ENCODE results near the gene SASH1. TPM values are rescaled to one million over a fixed set of nuclear protein-coding genes. Genes with fewer than 3 reads are reported as not detected.
A peak's percentile ranks its signal among the peaks of the same experiment; 100 is the strongest.

Gene SASH1
- total RNA-seq, 1 experiment from 2014 or later: 27.4 TPM

DNA sequence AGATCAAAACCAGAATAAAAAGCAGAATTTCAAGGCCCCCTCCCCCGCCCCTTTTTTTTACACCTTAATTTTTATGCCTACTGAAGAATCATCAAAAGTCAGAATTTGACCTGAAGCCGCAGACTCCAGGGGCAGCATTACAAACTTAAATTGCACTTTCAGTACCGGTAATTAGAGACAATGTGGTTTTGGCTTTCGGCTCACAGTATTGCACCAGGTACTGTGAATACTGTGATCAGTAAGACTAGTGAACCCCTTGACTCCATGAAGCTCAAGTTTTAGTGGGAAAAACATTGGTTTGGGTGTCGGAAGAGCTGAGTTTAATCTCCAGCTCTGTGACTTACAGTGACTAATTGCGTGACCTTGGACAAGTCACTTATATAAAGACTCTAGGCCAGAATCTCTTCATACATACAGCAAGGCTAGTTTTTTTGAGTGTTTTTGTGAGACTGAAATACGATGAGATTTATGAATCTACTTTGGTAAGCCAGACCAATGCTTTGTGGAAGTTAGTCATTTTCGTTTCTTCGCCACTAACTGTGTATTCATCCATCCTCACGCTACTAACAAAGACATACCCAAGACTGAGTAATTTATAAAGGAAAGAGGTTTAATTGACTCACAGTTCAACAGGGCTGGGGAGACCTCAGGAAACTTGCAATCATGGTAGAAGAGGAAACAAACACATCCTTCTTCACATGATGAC lies 114.7 kb downstream of the SASH1 start:
- DNase-seq (ENCODE audit: low read depth): peak; percentile 60

DNA sequence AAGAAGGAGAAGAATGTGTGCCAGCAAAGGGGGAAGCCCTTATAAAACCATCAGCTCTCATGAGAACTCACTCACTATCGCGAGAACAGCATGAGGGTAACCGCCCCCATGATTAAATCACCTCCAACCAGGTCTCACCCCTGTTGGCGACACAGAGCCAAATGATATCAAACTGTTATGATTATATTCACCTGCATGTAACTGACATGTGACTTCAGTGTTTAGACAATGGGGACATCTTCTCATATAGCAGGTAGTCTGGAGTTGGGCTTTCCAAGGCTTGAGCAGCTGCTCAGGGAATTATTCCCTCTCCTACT lies 115.2 kb downstream of the SASH1 start:
- no peak for DNase-seq (ENCODE audit: low read depth)

DNA sequence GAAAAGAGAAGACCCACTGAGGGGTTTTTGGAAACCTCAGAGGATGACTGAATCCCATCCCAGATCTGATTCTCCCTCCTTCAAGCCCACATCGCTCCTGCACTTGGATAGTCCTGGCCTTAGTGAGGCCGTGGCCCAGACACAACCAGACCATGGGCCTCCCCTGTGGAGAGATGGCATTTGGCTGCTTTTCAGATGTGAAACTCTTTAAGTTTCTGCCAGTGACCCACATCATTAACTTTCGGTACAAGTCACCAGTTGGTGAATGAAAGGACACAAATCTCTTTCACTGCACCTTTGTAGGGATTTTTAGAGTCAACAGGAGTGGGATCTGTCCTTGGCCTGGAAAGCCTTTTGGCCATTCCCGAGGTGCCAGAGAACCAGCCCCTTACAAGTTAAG lies 116.6 kb downstream of the SASH1 start:
- DNase-seq (ENCODE audit: low read depth): no peak

DNA sequence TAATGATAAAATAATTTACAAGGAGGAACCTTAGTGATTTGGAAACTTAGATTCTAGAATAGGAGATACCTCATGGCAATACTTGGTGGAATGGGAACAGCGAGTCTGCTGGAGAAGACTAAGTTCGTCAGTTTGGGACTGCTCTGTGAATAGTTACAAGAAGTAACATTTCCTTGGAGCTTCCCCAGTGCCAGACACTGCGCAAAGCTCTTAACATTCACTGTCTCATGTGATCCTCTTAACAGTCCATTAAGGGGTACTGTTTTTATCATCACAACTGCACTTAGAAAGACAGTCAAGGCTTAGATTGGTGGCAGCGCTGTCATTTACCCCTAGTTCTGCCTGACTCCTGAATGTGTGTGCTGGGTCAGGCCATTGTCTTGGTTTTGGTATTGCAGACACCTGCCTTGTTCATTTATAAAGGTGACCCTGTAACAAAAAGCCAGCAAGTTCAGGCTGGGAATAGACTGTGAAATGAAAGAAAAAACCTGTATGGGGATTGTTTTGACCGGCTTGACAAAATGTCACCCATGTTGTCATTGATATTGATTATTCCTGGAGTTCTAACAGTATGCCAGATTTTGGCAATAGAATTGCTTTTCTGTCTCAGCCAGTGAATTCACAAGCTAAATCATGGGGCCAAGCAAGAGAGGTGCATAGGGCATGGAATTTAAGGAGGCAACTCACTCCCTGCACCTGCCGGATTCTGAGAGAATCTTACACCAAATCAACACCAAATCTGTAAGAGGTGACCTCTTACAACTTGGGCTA lies 118.4 kb downstream of the SASH1 start:
- no peak for DNase-seq (ENCODE audit: low read depth)

DNA sequence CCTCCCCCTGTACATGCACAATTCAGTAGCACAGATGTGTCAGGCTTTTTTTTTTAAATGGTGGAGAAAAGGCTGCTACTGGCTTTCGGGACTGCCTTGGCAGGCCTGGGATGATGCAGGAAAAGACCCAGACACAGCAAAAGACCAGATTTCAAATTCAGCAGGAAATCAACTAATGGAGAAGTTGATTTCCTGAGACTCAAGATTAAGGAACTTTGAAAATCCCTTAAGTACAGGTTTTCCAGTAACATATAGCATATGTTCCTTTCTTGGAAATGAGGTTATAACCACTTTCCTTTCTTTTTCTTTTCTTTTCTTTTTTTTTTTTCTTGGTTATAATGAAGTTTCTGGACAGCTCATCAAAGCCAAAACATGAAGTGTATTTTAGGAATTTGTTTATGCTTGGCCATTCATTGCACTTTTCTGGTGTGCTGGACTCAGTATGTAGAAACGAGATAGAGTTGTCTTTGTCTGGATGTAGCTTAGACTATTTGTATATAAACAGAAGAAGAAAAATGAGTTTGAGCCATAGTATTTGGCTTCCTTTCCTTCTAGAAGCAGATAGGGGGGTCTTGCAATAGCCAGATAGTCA lies 119.4 kb downstream of the SASH1 start:
- no peak for DNase-seq (ENCODE audit: low read depth)

DNA sequence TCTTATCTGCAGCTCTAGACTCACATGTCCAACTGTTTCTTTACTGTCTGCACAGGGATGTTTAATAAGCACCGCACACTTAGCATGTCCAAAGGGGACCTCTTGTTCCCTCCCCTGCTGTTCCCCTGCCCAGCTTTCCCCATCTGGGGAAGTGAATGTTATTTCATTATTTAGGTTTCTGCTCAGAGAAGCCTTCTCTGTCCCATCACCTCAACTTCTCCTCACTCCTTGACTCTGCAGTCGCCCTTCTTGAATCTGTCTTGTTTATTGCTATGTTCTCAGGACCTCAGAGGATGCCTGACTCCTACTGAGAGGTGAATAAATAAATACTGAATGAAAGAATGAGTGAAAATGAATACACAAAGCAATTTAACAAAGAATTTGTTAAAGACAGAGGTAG lies 121.0 kb downstream of the SASH1 start:
- no peak for DNase-seq (ENCODE audit: low read depth)

DNA sequence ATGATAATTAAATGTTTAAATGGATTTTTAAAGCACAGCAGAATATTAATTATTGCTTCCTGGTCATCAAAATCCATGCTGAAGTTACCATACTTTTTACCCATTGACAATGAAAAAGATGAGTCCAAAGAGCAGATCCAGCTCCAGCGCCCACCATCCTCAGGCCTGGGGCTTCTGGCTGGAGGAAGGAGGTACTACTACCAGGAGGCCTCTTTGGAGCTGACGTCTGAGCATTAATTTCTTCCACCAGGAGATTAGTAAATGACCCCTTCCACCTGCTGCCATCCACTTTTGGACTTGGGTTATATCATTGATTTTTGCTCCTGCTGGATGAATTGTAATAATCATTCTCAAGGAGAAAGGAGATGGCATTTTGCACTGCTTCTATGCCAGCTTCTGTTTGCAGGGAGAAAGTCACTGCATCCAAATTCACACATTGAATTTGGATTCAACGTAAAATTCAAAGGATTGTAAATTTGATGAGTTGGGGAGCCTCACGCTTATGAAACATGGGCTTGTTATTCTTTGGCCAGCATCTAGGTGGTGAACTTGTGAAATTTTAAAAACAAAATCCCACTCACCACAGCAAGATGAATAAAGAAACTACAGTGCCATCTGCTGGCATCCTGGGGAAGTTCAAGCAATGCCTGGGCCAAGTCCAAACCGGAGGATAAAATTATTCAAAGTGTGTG lies 121.8 kb downstream of the SASH1 start:
- peak; percentile 69 for DNase-seq (ENCODE audit: low read depth)

DNA sequence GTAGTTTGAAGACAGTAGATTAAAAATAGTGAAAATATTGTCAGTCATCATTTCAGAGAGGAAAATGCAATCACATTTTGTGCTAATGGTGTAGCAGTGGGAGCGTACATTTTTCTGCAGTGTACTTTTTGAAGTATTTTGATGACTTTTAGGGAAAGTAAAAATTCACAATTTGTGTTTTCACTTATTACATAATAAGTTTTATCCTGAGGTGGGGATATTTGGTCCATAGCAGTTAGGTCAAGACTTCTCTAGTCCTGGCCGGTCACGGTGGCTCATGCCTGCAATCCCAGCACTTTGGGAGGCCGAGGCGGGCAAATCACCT lies 122.3 kb downstream of the SASH1 start:
- DNase-seq (ENCODE audit: low read depth): no peak

DNA sequence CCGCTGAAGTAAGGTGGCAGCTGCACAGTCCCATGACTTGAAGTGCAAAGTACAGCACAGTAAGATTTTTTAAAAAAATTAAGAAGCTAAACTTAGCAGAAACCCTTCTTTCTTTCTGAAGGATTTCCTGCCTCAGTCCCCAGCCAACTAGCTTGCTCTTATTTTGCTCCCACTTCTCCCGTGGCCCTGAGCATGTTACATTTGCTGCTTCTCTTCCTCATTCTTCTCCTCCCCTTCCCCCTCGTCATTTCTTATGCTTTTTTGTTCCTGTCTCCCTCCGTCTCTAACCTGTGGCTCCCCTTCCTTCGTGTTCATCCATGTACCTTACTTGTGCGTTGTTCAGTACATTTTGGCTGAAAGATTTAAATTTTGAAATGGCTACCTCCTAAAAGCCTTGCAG lies 123.0 kb downstream of the SASH1 start:
- DNase-seq (ENCODE audit: low read depth): no peak

DNA sequence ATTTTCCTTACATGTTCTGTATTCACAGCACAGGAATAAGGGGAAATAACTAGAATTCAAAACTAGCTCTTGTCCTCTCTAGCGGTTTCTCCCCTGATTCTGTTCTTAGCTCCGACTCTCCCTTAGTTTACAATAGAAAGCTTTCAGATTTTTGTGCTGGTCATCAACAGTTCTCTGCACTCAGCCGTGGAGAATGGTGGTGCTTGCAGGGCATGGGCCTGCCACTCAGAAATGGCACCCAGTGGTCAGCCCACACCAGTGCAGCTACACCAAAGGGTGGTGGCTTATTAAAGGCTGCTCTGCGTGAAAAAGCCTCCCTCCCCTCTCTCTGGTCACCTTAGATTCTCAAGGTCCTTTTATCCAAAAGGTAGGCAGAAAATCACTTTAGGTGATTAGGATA lies 123.5 kb downstream of the SASH1 start:
- no peak for DNase-seq (ENCODE audit: low read depth)

DNA sequence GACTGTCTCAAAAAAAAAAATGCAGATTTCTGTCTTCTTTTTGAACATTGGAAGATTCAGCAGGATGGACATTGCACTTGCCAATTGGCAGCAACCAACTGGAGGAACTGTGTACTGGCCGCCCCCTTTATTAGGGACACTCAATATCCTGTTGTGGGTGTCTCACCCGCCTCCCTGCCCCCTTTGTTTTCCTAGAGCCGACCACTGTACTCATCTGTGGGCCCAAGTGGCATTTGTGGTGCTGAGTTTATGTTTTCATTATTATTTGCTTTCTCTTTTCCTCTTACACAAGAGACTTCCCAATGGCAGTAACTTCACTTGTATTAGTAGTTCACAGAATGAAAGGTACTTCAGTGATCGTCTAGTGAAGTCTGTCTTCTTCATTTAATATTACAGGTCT lies 125.3 kb downstream of the SASH1 start:
- no peak for DNase-seq (ENCODE audit: low read depth)

DNA sequence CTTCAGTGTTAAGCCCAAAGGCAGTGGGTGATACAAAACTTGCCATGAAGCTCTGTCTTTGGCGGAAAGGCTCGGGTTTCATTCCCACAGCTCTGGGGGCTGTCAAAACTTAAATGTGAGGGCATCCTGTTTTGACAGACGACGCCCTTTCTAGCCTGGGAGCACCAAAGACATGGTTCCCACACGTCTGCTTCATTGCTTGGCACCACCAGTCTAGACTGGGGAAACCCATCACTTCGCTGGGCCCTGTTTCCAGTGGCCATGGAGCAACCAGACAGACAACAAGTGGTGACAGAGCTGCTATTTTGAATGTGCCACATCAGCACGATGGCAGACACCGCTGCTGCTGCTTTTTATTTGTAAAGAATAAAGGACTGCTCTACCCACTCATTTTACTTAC lies 127.5 kb downstream of the SASH1 start:
- DNase-seq (ENCODE audit: low read depth): no peak

DNA sequence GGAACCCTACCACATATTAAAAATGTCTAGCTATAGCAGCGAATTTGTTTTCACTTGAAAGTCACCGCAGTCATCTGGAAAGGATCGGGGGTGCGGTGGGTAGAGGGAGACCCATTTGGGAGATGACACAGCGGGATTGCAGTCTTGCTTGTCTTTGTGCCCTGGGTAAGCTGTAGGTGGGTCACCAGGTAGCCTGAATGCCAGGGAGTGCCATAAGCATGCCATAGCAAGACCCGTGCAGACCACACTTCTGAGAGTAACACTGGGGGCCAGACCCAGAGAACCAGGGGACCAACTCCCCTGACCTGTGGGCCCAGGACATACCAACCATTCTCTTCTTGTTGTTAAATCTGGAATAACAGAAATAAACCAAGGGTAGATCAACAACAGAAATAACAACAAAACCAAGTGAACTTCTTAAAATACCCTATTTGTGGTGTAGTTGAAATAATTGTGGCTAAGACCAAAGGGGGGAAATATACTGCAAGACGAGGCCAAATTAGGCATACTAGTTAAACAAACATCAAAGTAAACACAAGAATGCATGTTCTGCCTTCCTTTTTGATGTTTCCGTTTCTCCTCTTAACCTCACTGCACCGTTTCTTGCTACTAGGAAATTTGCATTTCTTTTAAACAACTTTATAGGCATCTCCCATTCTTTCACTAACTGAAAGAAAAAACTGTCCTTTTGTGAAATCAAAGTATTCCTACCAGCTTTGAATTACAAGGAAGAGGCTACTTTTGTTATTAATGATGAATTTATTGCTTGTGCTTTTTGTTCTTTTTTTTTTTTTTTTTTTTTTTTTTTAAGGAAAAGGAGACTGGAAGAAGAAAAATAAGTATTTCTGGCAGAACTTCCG lies 128.2 kb downstream of the SASH1 start:
- DNase-seq (ENCODE audit: low read depth): no peak

DNA sequence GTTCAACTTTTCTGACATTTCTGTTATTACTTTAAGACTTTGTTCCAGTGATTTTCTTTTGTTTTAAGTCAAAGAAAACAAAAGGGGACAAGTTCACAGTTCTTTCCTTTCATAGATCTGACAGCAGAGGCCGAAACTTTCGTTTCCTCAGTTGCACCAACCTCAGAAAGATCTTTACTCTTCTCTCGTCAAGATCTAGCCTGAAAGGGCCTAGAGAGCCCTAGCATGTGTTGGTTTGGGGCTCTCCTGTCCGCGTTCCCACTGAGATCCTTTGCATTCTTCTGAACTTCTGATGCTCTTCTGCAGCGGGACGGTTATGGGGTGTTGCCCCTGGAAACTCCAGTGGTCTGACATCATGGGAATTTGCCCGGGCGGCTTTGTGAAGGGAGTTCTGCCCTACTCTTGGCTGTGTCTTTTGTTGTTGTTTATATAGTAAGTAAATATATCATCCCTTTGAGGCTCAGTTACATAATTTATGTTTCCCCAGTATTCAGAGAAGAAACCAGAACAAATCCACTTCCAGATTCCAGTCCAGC lies 129.1 kb downstream of the SASH1 start:
- no peak for DNase-seq (ENCODE audit: low read depth)

DNA sequence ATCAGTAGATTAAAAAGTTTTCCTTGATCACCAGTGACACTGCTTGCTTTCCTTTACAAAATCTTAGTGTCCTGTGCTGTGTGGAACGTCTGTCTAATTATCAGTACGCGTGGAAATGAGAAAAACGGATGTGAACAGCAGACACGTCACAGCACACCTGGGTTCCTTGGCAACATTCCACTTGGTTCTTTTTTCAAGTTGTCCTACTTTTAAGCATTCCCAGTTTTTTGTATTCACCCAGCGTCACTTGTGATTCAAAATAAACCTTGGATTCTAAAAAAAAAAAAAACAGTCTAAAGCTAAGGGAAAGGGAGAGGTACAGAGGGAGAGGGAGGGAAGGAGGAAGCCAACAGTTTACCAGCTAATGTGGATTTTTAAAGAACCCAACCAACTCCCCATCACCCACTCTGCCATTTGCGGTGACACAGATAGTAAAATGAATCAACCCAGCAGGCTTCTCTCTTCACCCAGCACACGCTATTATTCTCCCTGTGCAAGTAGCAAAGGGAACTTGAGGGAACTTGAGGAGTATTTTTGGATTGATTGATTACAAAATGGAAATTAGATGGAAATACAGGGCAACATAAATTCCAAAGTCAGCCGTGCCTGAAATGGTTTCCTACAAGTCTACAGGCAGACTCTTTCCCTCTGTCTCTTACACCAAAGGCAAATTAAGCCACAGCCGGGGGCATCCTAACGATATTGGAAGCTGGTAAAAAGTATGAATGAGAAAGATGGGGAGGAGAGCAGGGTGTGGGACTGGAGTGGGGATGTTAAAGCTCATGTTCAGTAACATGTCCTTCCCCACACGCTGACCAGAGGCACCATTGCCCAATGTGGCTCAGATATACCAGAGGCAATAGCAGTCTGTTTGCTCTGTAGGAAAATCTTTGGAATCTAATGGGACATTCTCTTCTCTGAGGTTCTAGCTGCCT lies 129.8 kb downstream of the SASH1 start:
- DNase-seq (ENCODE audit: low read depth): no peak

DNA sequence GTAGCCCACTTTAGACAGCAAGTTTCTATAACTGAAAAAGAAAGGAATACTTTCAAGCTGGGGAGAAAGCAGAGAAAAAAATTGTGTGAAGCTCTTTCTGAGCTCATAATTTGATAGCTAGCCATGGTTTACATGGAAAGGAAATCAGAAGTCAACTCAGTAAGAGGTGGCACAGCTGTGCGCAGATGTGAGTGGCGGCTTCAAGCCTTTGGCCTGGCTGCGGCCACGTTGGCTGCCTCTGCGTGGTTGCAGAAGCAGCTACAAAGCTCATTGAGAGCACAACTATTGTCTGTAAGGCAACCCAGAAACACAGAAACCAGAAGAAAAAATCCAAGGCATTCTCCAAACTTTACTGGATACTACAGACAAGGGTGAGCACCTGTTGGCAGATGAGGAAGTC lies 136.9 kb downstream of the SASH1 start:
- no peak for DNase-seq (ENCODE audit: low read depth)

DNA sequence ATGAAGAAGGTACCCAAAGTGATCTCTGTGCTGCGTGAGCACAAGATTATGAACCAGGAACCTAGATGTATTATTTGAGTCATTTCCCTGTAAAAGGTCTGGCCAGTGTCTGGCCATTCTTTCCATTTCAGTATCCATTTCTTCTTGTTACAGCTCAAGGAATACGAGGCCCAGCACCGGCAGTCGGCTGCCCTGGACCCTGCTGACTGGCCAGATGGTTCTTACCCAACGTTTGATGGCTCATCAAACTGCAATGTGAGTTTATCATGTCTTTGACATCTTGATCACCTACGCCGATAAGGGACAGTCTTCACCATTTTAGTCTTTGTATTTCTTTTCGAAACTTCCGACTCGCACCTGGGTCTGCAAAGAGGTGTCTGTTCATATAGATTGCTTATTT lies 144.8 kb downstream of the SASH1 start:
- DNase-seq (ENCODE audit: low read depth): no peak

DNA sequence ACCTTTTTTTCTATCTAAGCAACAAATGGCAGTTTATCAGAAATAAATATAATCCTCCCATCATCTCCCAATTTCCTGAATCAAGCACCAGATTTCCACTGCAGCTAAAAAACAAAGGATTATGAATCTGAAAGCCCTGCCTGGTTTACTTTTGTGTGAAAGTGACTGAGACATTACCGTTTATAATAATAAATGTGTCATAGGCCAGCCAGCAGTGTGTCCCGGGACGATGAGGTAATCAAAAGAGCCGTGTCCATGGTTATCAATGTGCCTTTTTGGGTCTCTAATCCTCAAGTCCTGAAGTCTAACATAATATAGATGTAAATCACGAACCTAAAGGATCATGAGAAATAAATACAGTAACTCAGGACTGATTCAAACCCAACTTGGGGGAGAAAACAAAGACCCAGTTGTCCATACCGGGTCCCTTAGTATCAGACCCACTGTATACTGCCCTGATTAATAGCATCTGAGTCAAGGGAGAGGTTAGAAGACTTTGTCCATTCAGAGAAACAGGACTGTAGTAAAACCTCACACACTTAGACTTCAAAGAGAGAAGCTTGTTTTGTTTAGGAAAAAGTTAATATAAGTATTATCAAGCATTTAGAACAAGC lies 149.1 kb downstream of the SASH1 start:
- peak; percentile 26 for DNase-seq (ENCODE audit: low read depth)

DNA sequence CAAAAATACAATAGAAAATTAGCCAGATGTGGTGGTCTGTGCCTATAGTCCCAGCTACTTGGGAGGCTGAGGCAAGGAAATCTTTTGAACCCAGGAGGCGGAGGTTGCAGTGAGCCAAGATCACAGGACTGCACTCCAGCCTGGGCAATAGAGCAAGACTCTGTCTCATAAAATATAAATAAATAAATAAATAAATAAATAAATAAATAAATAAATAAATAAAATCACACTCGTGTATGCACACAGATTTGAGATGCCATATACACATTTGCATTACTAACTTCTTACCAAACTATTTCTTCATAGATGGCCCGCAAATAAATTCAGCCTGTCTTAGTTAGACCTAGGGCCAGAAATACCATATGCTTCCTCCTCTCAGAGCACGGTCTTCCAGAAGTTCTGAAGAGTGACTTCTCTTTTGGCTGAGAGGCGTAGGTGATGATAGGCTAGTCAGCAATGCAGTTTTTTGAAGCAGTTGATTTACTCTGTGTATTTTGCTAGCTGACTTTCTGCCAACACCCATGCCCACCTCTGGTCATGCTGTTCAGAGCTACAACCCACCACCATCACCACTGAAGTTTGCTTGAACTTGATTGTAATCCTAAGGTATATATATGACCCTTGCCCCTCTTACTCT lies 150.1 kb downstream of the SASH1 start:
- DNase-seq (ENCODE audit: low read depth): no peak

DNA sequence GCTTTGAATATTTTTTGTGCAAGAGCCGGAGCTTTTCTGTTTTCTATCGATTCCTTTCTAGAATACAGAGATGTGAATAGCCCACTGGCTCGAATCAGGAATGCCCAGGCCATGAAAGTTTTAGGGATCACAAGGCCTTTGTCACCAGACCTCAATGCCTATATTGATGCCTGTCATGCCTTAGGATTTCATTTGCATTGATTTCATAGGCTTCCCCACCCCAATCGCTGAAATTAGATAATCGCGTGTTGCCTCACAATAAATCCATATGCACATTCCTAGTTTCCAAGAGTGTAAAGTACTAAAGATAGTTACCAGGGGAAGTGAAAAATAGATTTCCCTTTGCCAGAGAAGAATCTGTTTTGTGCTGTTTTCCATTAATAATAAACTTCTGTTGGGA lies 150.8 kb downstream of the SASH1 start:
- no peak for DNase-seq (ENCODE audit: low read depth)

All from RPMI7951 (cell line).